ENCODE measurements around the gene NID2.

DNA sequence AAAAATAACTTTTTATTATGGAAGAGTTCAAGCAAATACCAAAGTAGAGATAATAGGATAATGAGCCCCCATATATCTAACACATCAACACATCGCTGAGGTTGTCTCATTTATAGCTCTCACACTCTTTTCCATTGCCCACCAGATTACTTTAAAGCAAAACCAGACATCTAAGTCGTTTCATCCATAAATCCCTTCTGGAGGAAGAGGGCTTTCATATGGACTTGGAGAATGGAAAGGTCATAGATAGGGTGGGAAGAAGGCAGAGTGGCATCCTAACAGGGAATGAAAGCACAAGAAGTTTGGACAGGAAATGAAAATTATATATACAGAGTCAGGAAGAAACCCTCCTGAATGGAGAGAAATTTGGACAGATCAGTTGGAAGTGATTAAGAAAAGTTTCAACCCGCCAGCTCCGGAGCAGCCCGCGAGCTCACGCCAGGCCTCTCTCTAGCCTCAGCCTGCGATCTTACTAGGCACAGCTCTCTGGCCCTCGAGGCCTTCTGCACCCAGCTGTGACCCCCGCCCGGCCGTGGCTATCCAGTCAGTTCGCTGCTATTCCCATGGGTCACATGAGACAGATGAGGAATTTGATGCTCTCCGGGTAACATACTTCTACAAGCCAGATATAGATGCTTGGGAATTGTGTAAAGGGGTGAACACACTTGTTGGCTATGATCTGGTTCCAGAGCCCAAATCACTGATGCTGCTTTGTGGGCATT lies 48.4 kb upstream of the NID2 start:
- TF ChIP-seq TAF1 (IDR thresholded peaks at IDR 0.05; ENCODE audit: borderline replicate concordance, insufficient read depth, low read length) (no peak), POLR2AphosphoS5 (IDR thresholded peaks at IDR 0.05; ENCODE audit: low read depth, low read length) (no peak), SIN3A (IDR thresholded peaks at IDR 0.05; ENCODE audit: borderline replicate concordance, insufficient read depth, low read length) (no peak)

Measured in PFSK-1 (cell line).